ENCODE measurements around the gene SPATA16.
"Not testable (repeated sequence)": the region's sequence is repeated elsewhere in the genome, so short reads cannot be mapped to it uniquely, and the experiment has no call there.

The SPATA16 gene, protein sequence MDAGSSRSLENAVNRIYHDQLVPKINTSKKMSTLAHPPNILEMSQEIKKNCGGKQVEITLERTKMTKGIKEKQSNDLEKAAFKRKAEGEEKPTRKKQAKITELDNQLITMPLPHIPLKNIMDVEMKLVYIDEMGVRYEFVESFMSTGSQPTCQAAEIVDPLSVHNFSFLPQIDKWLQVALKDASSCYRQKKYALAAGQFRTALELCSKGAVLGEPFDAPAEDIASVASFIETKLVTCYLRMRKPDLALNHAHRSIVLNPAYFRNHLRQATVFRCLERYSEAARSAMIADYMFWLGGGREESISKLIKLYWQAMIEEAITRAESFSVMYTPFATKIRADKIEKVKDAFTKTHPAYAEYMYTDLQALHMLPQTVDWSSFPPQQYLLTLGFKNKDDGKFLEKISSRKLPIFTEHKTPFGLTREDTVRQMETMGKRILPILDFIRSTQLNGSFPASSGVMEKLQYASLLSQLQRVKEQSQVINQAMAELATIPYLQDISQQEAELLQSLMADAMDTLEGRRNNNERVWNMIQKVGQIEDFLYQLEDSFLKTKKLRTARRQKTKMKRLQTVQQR

DNA sequence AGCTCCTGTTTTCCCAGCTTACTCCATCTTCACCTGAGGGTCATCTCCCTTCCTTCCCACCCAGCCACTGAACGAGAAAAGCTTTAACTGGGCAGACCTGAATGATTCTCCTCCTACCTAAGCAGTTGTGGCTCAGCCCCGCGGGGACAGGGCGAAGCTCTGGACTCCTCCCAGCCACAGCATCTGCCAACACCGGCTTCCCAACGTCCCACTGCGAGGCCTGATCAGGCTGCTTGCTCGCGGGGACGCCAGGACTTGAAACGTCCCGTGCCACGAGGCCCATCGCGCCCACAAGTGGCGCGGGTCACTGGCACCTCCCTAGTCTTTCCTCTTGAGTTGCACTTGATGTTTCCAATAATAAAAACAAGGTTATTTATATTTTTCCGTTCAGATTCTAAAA, at the start of gene SPATA16:
TSS of gene SPATA16 (minus strand) at position 250 of the 400 bp plus-strand sequence. CDS start 23,504 bp downstream, outside the sequence.
- H3K4me3 ChIP-seq (ENCODE audit: low read depth, low read length), result no peak within 1 kb of the TSS
- TF ChIP-seq, protein P1, sequence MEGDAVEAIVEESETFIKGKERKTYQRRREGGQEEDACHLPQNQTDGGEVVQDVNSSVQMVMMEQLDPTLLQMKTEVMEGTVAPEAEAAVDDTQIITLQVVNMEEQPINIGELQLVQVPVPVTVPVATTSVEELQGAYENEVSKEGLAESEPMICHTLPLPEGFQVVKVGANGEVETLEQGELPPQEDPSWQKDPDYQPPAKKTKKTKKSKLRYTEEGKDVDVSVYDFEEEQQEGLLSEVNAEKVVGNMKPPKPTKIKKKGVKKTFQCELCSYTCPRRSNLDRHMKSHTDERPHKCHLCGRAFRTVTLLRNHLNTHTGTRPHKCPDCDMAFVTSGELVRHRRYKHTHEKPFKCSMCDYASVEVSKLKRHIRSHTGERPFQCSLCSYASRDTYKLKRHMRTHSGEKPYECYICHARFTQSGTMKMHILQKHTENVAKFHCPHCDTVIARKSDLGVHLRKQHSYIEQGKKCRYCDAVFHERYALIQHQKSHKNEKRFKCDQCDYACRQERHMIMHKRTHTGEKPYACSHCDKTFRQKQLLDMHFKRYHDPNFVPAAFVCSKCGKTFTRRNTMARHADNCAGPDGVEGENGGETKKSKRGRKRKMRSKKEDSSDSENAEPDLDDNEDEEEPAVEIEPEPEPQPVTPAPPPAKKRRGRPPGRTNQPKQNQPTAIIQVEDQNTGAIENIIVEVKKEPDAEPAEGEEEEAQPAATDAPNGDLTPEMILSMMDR (IDR thresholded peaks at IDR 0.05; ENCODE audit: low read depth, low read length), result no peak
- in situ Hi-C loops (cut with HindIII; ENCODE audit: low sequenced_read_pairs), result no loop called here
- no peak for DNase-seq (ENCODE audit: low read depth, low spot score)

DNA sequence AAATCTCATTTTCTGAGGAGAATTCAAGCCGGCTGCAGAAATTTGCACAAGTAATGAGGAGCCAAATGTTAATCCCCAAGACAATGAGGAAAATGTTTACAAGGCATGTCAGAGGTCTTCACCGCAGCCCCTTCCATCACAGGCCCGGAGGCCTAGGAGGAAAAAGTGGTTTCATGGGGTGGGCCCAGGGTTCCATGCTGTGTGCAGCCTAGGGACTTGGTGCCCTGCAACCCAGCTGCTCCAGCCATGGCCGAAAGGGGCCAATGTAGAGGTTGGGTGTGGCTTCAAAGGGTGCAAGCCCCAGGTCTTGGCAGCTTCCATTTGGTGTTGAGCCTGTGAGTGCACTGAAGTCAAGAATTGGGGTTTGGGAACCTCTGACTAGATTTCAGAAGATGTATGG, 42.0 kb upstream of the SPATA16 start:
- H3K4me3 ChIP-seq (ENCODE audit: low read depth, low read length); in situ Hi-C loops (cut with HindIII; ENCODE audit: low sequenced_read_pairs); DNase-seq (ENCODE audit: low read depth, low spot score): not testable (repeated sequence)

DNA sequence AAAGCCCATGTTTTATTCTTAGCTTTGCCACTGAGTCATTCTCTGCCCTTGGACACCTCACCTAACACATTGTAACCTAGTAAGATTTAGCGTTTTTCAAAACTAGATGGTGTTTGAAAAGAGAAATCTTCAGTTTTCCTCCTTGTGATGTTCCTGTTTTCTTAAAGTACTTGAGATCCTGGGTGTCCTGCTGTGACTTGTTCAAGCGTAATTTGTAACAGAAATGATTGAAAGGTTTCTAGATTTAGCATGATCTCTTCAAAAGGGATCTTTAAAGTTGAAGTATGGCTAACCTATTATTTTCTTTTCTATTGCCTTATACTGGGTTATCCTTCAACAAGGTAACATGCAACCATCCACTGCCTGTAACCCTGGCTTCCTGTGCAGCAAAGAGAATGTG, 32.6 kb upstream of the SPATA16 start:
- DNase-seq (ENCODE audit: low read depth, low spot score), result no peak
- TF ChIP-seq, protein P1 (IDR thresholded peaks at IDR 0.05; ENCODE audit: low read depth, low read length), result no peak
- in situ Hi-C loops (cut with HindIII; ENCODE audit: low sequenced_read_pairs), result no loop called here
- no peak overlapping the region for H3K4me3 ChIP-seq (ENCODE audit: low read depth, low read length)

DNA sequence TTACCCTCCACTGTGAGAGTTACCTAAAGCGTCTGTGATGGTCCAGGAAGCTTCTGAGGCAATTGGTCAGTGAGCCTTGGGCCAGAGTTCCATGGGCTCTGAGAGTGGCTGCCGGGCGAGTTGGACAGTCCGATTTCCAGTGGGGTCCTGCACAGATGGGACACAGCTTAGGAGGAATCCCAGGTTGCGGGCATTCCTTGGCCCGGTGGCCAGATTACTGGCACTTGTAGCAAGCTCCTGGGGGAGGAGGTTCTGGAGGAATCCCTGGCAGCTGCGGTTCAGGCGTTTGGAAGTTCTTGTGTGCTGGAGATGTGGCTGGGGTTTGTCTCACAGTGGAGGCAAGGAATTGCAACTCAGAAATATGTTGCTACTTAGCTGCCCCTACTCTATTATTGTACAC, 18.1 kb upstream of the SPATA16 start:
- in situ Hi-C loops (cut with HindIII; ENCODE audit: low sequenced_read_pairs); H3K4me3 ChIP-seq (ENCODE audit: low read depth, low read length); DNase-seq (ENCODE audit: low read depth, low spot score): not testable (repeated sequence)

DNA sequence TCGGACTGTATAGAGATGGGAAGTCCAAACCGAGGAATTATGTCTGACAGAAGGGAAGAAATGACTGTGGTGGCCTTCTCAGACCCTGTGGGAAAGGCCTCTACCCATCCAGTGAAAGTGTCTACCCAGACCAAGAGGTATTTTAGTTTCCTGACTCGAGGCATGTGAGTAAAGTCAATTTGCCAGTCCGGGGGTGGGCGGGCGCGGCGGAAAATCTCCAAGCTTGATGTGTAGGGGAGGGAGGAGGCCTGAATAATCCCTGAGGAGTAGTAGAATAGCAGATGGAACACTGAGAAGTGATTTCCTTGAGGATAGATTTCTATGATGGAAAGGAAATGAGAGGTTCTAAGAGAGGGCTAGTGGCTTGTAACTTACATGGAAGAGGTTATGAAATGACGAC, 15.5 kb upstream of the SPATA16 start:
- H3K4me3 ChIP-seq (ENCODE audit: low read depth, low read length); in situ Hi-C loops (cut with HindIII; ENCODE audit: low sequenced_read_pairs); DNase-seq (ENCODE audit: low read depth, low spot score): not testable (repeated sequence)

DNA sequence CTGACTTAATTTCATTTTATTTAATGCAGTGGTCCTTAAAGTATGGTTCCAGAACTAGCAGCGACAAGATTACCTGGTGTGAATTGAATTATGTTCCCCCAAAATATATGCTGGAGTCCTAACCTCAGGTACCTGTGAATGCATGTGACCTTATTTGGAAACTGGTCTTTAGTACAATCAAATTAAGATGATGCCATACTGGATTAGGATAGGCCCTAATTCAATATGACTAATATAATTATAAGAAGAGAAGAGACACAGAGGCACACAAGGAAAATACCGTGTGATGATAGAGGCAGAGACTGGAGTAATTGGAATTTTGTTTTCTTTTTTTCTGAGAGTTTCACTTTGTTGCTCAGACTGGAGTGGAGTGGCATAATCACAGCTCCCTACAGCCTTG, 12.6 kb upstream of the SPATA16 start:
- in situ Hi-C loops (cut with HindIII; ENCODE audit: low sequenced_read_pairs), result no loop called here
- TF ChIP-seq, protein P1 (IDR thresholded peaks at IDR 0.05; ENCODE audit: low read depth, low read length), result no peak
- no peak overlapping the region for H3K4me3 ChIP-seq (ENCODE audit: low read depth, low read length)
- DNase-seq (ENCODE audit: low read depth, low spot score), result no peak

DNA sequence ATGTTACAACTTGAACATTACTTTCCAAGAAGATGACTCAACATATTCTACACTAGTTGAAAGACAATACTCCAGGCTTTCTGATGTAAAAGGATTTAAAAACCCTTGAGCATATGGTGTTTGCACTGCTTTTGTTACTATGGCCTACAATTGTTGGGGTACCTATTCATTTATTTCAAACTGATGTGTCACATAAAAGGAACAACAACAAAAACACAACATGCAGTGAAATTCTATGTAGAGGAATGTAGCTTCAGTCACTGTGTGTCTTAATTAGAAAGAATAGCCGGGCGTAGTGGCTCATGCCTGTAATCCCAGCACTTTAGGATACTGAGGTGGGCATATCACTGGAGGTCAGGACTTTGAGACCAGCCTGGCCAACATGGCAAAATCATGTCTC, 1.6 kb downstream of the SPATA16 start:
- TF ChIP-seq, protein P1 (IDR thresholded peaks at IDR 0.05; ENCODE audit: low read depth, low read length), result no peak
- DNase-seq (ENCODE audit: low read depth, low spot score), result no peak
- H3K4me3 ChIP-seq (ENCODE audit: low read depth, low read length), result no peak overlapping the region
- in situ Hi-C loops (cut with HindIII; ENCODE audit: low sequenced_read_pairs), result no loop called here

DNA sequence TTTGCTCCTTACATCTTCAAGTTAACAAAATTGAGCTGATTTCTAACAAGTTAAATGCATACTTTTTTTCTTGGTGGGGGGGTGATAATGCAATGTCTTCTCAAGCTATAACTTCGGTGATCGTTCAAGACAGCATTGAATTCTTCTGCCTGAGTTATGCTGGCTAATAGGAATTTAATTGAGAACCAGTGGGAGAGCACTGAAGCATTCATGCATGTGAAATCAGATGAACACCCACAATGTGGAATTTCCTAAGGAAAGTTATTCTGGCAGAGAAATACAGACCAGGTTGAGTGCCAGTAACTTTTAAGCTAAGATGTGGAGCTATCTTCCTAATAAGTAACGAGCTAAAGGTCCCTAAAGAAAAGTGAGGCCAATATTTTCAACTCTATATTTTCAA, 3.0 kb downstream of the SPATA16 start:
- in situ Hi-C loops (cut with HindIII; ENCODE audit: low sequenced_read_pairs), result no loop called here
- peak; percentile 35 for DNase-seq (ENCODE audit: low read depth, low spot score)
- TF ChIP-seq, protein P1 (IDR thresholded peaks at IDR 0.05; ENCODE audit: low read depth, low read length), result no peak
- H3K4me3 ChIP-seq (ENCODE audit: low read depth, low read length), result no peak overlapping the region

Data from astrocyte of the spinal cord (primary cell).